Psoas muscle (tissue), 8 donors: Measurements from ENCODE around the gene CELF2. TPM values are rescaled to one million over a fixed set of nuclear protein-coding genes. Genes with fewer than 3 reads are reported as not detected.

Experiments used
- ATAC-seq, 4 donors: fragments of 200-7000 bp; cut with Tn5 transposase; one replicate each; pipeline ENCODE4 v1.9.1; 2020; ENCODE audit warnings: moderate library complexity in 3 of 4, mild to moderate bottlenecking in 2 of 4
- DNase-seq, 2 donors: peaks; one replicate each; pipeline ENCODE4 v3.0.0-alpha.2; 2020
- H3K27ac ChIP-seq: fragments of 200-600 bp; one replicate; pipeline ENCODE4 v1.8.0; 2022
- H3K27me3 ChIP-seq, 3 donors: fragments of 200-600 bp in 1 of 3; one replicate each; pipeline versions ENCODE4 v1.6.1 to v1.8.0; 2013 to 2022; ENCODE audit warnings: low read length in 2 of 3, mild to moderate bottlenecking in 2 of 3, moderate library complexity in 1 of 3; ENCODE audit not compliant: insufficient read depth in 3 of 3
- H3K36me3 ChIP-seq, 2 donors: fragments of 200-600 bp in 1 of 2; one replicate each; pipeline versions ENCODE4 v1.6.1 to v1.8.0; 2013 to 2022; ENCODE audit warnings: low read depth in 1 of 2, mild to moderate bottlenecking in 1 of 2, moderate library complexity in 1 of 2; ENCODE audit not compliant: insufficient read depth in 1 of 2
- H3K4me1 ChIP-seq: fragments of 200-600 bp; one replicate; pipeline ENCODE4 v1.8.0; 2022
- H3K4me3 ChIP-seq: fragments of 200-600 bp; one replicate; pipeline ENCODE4 v1.8.0; 2022; ENCODE audit warnings: mild to moderate bottlenecking
- H3K9me3 ChIP-seq: fragments of 200-600 bp; one replicate; pipeline ENCODE4 v1.8.0; 2022
- WGBS, 3 donors: extraction: QIAGEN DNeasy Blood & Tissue Kit; methylation state at CpG; one replicate each; pipeline versions ENCODE4 v1.1.6 to v1.1.7; 2013; 5-methylcytosine and 5-hydroxymethylcytosine counted together
- intact Hi-C, 2 donors: fragments of 100-400 bp; cut with DNase I; formaldehyde crosslinking; loops; one replicate each; pipeline versions ENCODE4 v1.11.0 to v1.14.2; 2022
- polyA plus RNA-seq, 3 donors: library from polyadenylated mRNA; stranded (reverse); fragments of 200-250 nt; gene quantifications; one replicate each; pipeline ENCODE4 v1.2.3, GENCODE V29; 2013
- total RNA-seq, 4 donors: library from RNA; stranded (reverse); fragmentation: NEBNext Ultra II Directional in 2 of 4; extraction: Animal tissue kit (Norgen Biotek cat#: 25700) in 2 of 4; gene quantifications; one replicate each; pipeline versions ENCODE4 v1.2.1 to v1.2.4, GENCODE V29; 2021 to 2023
- TF ChIP-seq, protein P1 (sequence below): fragments of 200-600 bp; IDR thresholded peaks from one replicate; pipeline ENCODE4 v1.8.0; 2022; ENCODE audit warnings: antibody characterized with exemption
- donor health status: healthy with polysubstance abuse.
- donor health status: DM: no; HTN: no; CAD: no; lungs with moderate emphysema.
- donor health status: Bipolar disorder and iron deficiency.
- donor health status: healthy.
- donor health status: DM: yes; HTN: yes; CAD: no.
- donor health status: DM: no; HTN: no; CAD: no.
- donor health status: DM: no; HTN: no; CAD: no.
- donor health status: DM: yes; HTN: yes; CAD: no.

The CELF2 gene
- total and polyA plus RNA-seq, 7 donors: 9.8 to 47.8 (median 29.0) TPM

DNA sequence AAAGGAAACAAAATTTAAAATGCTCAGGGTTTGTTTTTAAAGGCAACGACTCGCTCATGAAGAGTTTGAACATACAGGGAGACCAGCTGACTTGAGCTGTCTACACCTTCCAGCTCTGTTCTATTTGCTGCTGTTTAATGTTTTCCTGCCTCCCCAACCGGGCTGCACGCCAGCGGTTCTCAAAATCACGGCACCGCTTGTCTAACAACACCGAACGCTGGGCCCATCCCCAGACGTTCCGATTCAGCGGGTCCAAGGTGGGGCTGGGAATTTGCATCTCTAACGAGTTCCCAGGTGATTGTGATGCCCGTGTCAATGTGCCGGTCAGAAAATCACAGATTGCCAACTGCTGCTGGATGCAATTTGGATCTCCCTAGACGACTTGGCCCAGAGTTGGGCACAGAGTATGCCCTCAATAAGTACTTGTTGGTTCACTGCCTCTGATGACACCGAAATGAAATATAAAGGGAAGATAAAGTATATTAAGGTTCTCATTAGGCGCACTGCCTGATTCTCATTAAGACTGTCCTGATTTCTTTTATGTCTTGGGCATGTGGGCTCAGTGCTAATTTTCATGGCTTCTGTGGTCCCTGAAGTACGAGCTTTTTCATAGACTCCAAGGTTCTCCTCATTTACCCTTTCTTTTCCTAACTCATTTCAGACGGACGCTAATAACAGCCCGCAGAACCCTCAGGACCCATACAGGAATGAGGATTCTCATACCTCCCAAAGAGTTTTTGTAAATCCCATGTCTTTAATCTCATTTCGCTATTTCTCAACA lies 28.5 kb downstream of the CELF2 start:
- Histone ChIP-seq H3K27me3 (no peaks in the 10 kb centered on the region), H3K36me3 (no peaks in the 10 kb centered on the region), H3K27ac (peak overlapping the region; percentile 25), H3K4me1 (peaks cover 41% of the 10 kb centered on the region), H3K4me3 (no peak overlapping the region), H3K9me3 (no peaks in the 10 kb centered on the region)
- DNase-seq (peak; percentile 27 to 67), ATAC-seq (peak in 1 of 4 donors; percentile 37)
- TF ChIP-seq, protein P1, sequence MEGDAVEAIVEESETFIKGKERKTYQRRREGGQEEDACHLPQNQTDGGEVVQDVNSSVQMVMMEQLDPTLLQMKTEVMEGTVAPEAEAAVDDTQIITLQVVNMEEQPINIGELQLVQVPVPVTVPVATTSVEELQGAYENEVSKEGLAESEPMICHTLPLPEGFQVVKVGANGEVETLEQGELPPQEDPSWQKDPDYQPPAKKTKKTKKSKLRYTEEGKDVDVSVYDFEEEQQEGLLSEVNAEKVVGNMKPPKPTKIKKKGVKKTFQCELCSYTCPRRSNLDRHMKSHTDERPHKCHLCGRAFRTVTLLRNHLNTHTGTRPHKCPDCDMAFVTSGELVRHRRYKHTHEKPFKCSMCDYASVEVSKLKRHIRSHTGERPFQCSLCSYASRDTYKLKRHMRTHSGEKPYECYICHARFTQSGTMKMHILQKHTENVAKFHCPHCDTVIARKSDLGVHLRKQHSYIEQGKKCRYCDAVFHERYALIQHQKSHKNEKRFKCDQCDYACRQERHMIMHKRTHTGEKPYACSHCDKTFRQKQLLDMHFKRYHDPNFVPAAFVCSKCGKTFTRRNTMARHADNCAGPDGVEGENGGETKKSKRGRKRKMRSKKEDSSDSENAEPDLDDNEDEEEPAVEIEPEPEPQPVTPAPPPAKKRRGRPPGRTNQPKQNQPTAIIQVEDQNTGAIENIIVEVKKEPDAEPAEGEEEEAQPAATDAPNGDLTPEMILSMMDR: no peak
- 66 to 75% (median 72%) methylated on average over 23 of the region's 23 CpGs for WGBS, 3 donors
- intact Hi-C loops: no loop called here

DNA sequence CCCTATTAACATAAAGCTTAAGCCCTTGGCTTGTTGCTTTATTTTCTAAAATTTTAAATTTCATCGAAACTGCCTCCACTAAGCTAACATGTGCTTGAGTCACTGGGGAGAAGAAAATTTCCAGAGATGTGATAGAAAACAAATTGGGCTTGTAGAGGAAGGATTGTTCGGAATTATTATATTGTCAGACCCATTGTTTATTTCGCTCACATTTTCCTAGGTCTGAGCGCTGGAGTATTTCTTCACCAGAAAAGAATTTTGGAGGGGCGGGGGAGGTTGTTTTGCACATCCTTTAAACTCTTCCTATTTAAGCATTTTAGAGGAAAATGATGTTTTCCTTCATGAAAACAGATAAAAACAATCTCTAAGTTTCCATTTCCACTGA lies 29.1 kb downstream of the CELF2 start:
- peaks cover 46% of the 10 kb centered on the region for H3K4me1 ChIP-seq
- 67 to 84% (median 77%) methylated on average over 5 of the region's 5 CpGs for WGBS, 3 donors
- H3K9me3 ChIP-seq: no peaks in the 10 kb centered on the region
- no peaks in the 10 kb centered on the region for H3K27me3 ChIP-seq
- no peaks in the 10 kb centered on the region for H3K36me3 ChIP-seq
- ATAC-seq (no peak), DNase-seq (no peak)
- TF ChIP-seq, protein P1: no peak
- H3K4me3 ChIP-seq: no peak overlapping the region
- intact Hi-C loops: no loop called here
- H3K27ac ChIP-seq: no peak overlapping the region

DNA sequence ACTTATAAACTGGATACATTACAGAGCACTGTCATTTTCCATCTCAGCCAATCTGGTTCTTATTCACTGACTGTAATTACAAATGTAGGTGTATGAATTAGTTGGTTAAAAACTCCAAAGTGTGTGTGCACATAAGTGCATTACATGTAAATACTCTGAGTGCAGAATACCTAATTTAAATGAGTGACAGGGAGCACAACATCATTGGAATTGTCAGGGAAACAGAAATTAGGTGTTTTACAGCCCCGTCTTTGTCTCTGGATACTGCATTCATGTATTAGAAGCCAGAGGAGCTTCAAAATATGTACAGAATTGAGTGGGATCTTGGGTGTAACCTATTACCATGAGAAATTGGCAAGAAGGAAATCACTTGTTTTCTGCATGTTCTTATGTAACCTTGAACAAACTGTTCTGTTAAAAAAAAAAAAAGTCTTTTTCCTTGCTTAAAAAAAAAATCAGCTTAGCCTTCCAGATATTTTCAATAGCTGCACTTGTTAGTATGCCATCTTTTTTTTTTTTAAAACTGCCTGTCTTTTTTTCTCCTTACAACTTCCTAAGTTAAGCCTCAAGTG lies 31.1 kb downstream of the CELF2 start:
- TF ChIP-seq, protein P1: no peak
- ATAC-seq: peak in 1 of 4 donors; percentile 24
- H3K27ac ChIP-seq: no peak overlapping the region
- intact Hi-C loops: no loop called here
- H3K4me1 ChIP-seq: peaks cover 46% of the 10 kb centered on the region
- 50 to 79% (median 73%) methylated on average over 1 of the region's 1 CpG for WGBS, 3 donors
- no peak for DNase-seq
- no peak overlapping the region for H3K4me3 ChIP-seq
- H3K36me3 ChIP-seq: no peaks in the 10 kb centered on the region
- no peaks in the 10 kb centered on the region for H3K9me3 ChIP-seq
- no peaks in the 10 kb centered on the region for H3K27me3 ChIP-seq

DNA sequence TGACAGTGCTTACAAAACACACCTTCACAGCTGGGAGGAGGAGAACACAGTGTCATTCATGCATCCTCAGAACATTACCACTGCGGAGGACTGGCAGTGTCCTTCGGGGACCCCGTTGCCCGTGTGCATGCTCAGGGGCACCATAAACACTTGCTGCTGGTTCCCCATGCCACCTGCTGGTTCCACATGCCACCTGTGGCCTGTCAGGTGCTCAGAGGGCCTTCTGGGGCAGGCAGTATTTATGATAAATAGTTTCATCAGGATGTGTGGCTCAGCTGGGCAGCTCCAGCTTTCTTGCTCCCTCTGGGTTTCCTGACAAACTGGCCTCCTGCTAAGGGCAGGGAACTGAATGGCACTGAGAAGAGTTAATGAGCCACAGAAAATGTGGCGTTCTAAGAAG lies 32.1 kb downstream of the CELF2 start:
- no peak overlapping the region for H3K27ac ChIP-seq
- intact Hi-C loops: no loop called here
- WGBS, 3 donors: 56 to 79% (median 59%) methylated on average over 5 of the region's 5 CpGs

More for the DNA sequence above, 32.1 kb downstream of the CELF2 start:
- no peak overlapping the region for H3K4me3 ChIP-seq
- no peaks in the 10 kb centered on the region for H3K27me3 ChIP-seq
- no peaks in the 10 kb centered on the region for H3K9me3 ChIP-seq
- no peaks in the 10 kb centered on the region for H3K36me3 ChIP-seq
- TF ChIP-seq, protein P1: no peak
- no peak for DNase-seq
- peaks cover 46% of the 10 kb centered on the region for H3K4me1 ChIP-seq
- peak; percentile 15 to 39 (median 32) for ATAC-seq
